DND-41 (cell line): ENCODE data around the gene TAS2R8.

Experiments
- ATAC-seq: fragments of 200-7000 bp; cut with Tn5 transposase; 3 replicates; pipeline ENCODE4 v1.9.1; 2021; ENCODE audit warnings: low read depth; ENCODE audit not compliant: insufficient read depth
- DNase-seq: peaks from one replicate; pipeline ENCODE4 v3.0.0-alpha.2; 2020
- H2AFZ ChIP-seq: 2 replicates; pipeline ENCODE4 v1.6.0; 2012; ENCODE audit warnings: low read depth, low read length
- H3K27ac ChIP-seq: 2 replicates; pipeline ENCODE4 v1.5.1; 2012; ENCODE audit warnings: low read length, inconsistent platforms
- H3K27me3 ChIP-seq: fragments of 200-600 bp; sonication (generic); 2 replicates; pipeline ENCODE4 v1.6.0; 2012; ENCODE audit warnings: low read length, mild to moderate bottlenecking, inconsistent platforms; ENCODE audit not compliant: insufficient read depth, poor library complexity
- H3K36me3 ChIP-seq: 2 replicates; pipeline ENCODE4 v1.5.1; 2012; ENCODE audit warnings: low read length, inconsistent platforms; ENCODE audit not compliant: insufficient read depth
- H3K4me1 ChIP-seq: 2 replicates; pipeline ENCODE4 v1.5.1; 2012; ENCODE audit warnings: mild to moderate bottlenecking, low read length; ENCODE audit not compliant: insufficient read depth
- H3K4me2 ChIP-seq: 2 replicates; pipeline ENCODE4 v1.6.0; 2012; ENCODE audit warnings: mild to moderate bottlenecking, moderate library complexity, low read length, inconsistent platforms; ENCODE audit not compliant: insufficient read depth
- H3K4me3 ChIP-seq, 2 experiments: fragments of 200-600 bp in 1 of 2; shearing (Covaris generic) in 1 of 2; 2 replicates each; pipeline ENCODE4 v1.5.1; 2012 to 2016; ENCODE audit warnings: inconsistent platforms in 2 of 2, low read length in 2 of 2, mild to moderate bottlenecking in 2 of 2, low read depth in 1 of 2, moderate library complexity in 1 of 2
- H3K79me2 ChIP-seq: 2 replicates; pipeline ENCODE4 v1.6.0; 2012; ENCODE audit warnings: low read length, inconsistent platforms; ENCODE audit not compliant: insufficient read depth
- H3K9ac ChIP-seq: 2 replicates; pipeline ENCODE4 v1.6.0; 2012; ENCODE audit warnings: low read depth, mild to moderate bottlenecking, inconsistent platforms, low read length, moderate library complexity
- H3K9me3 ChIP-seq: 2 replicates; pipeline ENCODE4 v1.5.1; 2012; ENCODE audit warnings: low read length, moderate library complexity, mild to moderate bottlenecking, inconsistent platforms; ENCODE audit not compliant: insufficient read depth, severe bottlenecking
- H4K20me1 ChIP-seq: 2 replicates; pipeline ENCODE4 v1.6.0; 2012; ENCODE audit warnings: low read length; ENCODE audit not compliant: insufficient read depth
- CTCF ChIP-seq: IDR thresholded peaks from 2 replicates; pipeline ENCODE4 v1.5.1; 2012; ENCODE audit warnings: borderline replicate concordance, low read length, moderate library complexity, mild to moderate bottlenecking; ENCODE audit not compliant: poor library complexity, severe bottlenecking; ENCODE audit errors: extremely low read depth
- EZH2 ChIP-seq: IDR thresholded peaks from 3 replicates; pipeline ENCODE4 v1.6.1; 2012; ENCODE audit warnings: borderline replicate concordance, low read depth, mild to moderate bottlenecking, moderate library complexity, low read length, inconsistent platforms; ENCODE audit not compliant: severe bottlenecking

The TAS2R8 gene

GRCh38 chr12:10807186-10807585 is at the start of gene TAS2R8:
TAS2R8 (minus strand) TSS chr12:10807286; CDS start chr12:10806980, 306 bp downstream.
- no peaks in the 10 kb centered on the region for H3K79me2 ChIP-seq
- H3K36me3 ChIP-seq: no peaks in the 10 kb centered on the region
- no peak within 1 kb of the TSS for H2AFZ ChIP-seq
- no peak within 1 kb of the TSS for H3K4me3 ChIP-seq
- H3K9me3 ChIP-seq: no peaks in the 10 kb centered on the region
- H3K9ac ChIP-seq: no peak within 1 kb of the TSS
- DNase-seq (no peak), ATAC-seq (no peak)
- H3K27ac ChIP-seq: no peak within 1 kb of the TSS
- H4K20me1 ChIP-seq: no peaks in the 10 kb centered on the region
- no peak within 1 kb of the TSS for H3K4me2 ChIP-seq
- H3K27me3 ChIP-seq: peaks cover 5% of the 10 kb centered on the region
- H3K4me1 ChIP-seq: no peaks in the 10 kb centered on the region
- TF ChIP-seq EZH2: no peak
- TF ChIP-seq CTCF: no peak

GRCh38 chr12:10855807-10856206 is 48.7 kb upstream of the TAS2R8 start:
- no peak for DNase-seq
- H2AFZ ChIP-seq: no peak overlapping the region
- H3K36me3 ChIP-seq: peaks cover 32% of the 10 kb centered on the region
- TF ChIP-seq EZH2: no peak
- no peak for TF ChIP-seq CTCF
- H3K9ac ChIP-seq: no peak overlapping the region
- H3K4me1 ChIP-seq: peaks cover under 1% of the 10 kb centered on the region; the same call in 1 of the 2 replicates
- H3K79me2 ChIP-seq: no peaks in the 10 kb centered on the region
- peaks cover 29% of the 10 kb centered on the region for H3K9me3 ChIP-seq
- 0 out of 2 replicates have a peak, but pooled peaks cover 3% of the 10 kb centered on the region for H4K20me1 ChIP-seq
- ATAC-seq: no peak
- H3K27ac ChIP-seq: no peak overlapping the region
- H3K27me3 ChIP-seq: no peaks in the 10 kb centered on the region
- H3K4me2 ChIP-seq: no peak overlapping the region
- no peak overlapping the region for H3K4me3 ChIP-seq

- Histone ChIP-seq H3K9me3 (peaks cover 29% of the 10 kb centered on the region), H4K20me1 (0 out of 2 replicates have a peak, but pooled peaks cover 3% of the 10 kb centered on the region), H2AFZ (no peak overlapping the region), H3K4me1 (peaks cover 18% of the 10 kb centered on the region), H3K9ac (no peak overlapping the region), H3K27me3 (no peaks in the 10 kb centered on the region), H3K27ac (no peak overlapping the region), H3K4me2 (no peak overlapping the region), H3K79me2 (no peaks in the 10 kb centered on the region), H3K36me3 (peaks cover 25% of the 10 kb centered on the region), H3K4me3 (no peak overlapping the region)
- TF ChIP-seq CTCF: no peak
- TF ChIP-seq EZH2: no peak
- ATAC-seq: no peak
- no peak for DNase-seq
Observed at GRCh38 chr12:10853776-10854175, 46.7 kb upstream of the TAS2R8 start.
